H9 (cell line): ENCODE measurements around the gene CPEB2. TPM values are rescaled to one million over a fixed set of nuclear protein-coding genes. Genes with fewer than 3 reads are reported as not detected.

Experiments used
- DNase-seq: peaks from one replicate; pipeline ENCODE4 v3.0.0-alpha.2; 2017
- H2AFZ ChIP-seq: one replicate; pipeline ENCODE4 v1.6.1; 2013; ENCODE audit warnings: mild to moderate bottlenecking, low read length, control low read depth, moderate library complexity
- H2AK5ac ChIP-seq: 2 replicates; pipeline ENCODE4 v1.6.1; 2013; ENCODE audit warnings: low read length, control low read depth, mixed read lengths; ENCODE audit not compliant: insufficient read length
- H2BK120ac ChIP-seq: one replicate; pipeline ENCODE4 v1.6.1; 2013; ENCODE audit warnings: low read depth, mild to moderate bottlenecking, low read length, control low read depth, inconsistent platforms; ENCODE audit not compliant: poor library complexity, severe bottlenecking
- H2BK12ac ChIP-seq: 2 replicates; pipeline ENCODE4 v1.6.1; 2013; ENCODE audit warnings: low read length, control low read depth, mixed read lengths, low read depth; ENCODE audit not compliant: insufficient read length
- H2BK15ac ChIP-seq: 2 replicates; pipeline ENCODE4 v1.6.1; 2013; ENCODE audit warnings: low read depth, low read length, control low read depth
- H2BK20ac ChIP-seq: one replicate; pipeline ENCODE4 v1.6.1; 2013; ENCODE audit warnings: low read depth, mild to moderate bottlenecking, low read length, control low read depth, inconsistent platforms; ENCODE audit not compliant: poor library complexity, severe bottlenecking
- H2BK5ac ChIP-seq: 2 replicates; pipeline ENCODE4 v1.6.1; 2013; ENCODE audit warnings: low read length, control low read depth, mixed read lengths; ENCODE audit not compliant: insufficient read length
- H3K14ac ChIP-seq: 2 replicates; pipeline ENCODE4 v1.6.1; 2013; ENCODE audit warnings: low read length, control low read depth; ENCODE audit not compliant: insufficient read depth
- H3K18ac ChIP-seq: 2 replicates; pipeline ENCODE4 v1.6.1; 2013; ENCODE audit warnings: low read depth, mild to moderate bottlenecking, mixed read lengths, low read length, control low read depth; ENCODE audit not compliant: insufficient read length
- H3K23ac ChIP-seq: 2 replicates; pipeline ENCODE4 v1.6.1; 2013; ENCODE audit warnings: low read length, control low read depth, mixed read lengths, low read depth; ENCODE audit not compliant: insufficient read length
- H3K23me2 ChIP-seq: 2 replicates; pipeline ENCODE4 v1.6.1; 2013; ENCODE audit warnings: low read depth, mild to moderate bottlenecking, mixed read lengths, low read length, control low read depth; ENCODE audit not compliant: insufficient read length, poor library complexity, severe bottlenecking
- H3K27ac ChIP-seq: 2 replicates; pipeline ENCODE4 v1.5.1; 2013; ENCODE audit warnings: low read length, control low read depth, mixed read lengths, low read depth; ENCODE audit not compliant: insufficient read length
- H3K27me3 ChIP-seq: 2 replicates; pipeline ENCODE4 v1.6.1; 2013; ENCODE audit warnings: low read length, control low read depth, inconsistent platforms; ENCODE audit not compliant: insufficient read depth
- H3K4ac ChIP-seq: 2 replicates; pipeline ENCODE4 v1.6.1; 2013; ENCODE audit warnings: low read depth, mild to moderate bottlenecking, control low read depth, inconsistent platforms, low read length, moderate library complexity
- H3K4me1 ChIP-seq: 2 replicates; pipeline ENCODE4 v1.6.1; 2013; ENCODE audit warnings: low read length, control low read depth, inconsistent platforms; ENCODE audit not compliant: insufficient read depth
- H3K4me2 ChIP-seq: 2 replicates; pipeline ENCODE4 v1.6.1; 2013; ENCODE audit warnings: low read length, control low read depth, mixed read lengths; ENCODE audit not compliant: insufficient read length, insufficient read depth
- H3K56ac ChIP-seq: 2 replicates; pipeline ENCODE4 v1.6.1; 2013; ENCODE audit warnings: low read depth, mild to moderate bottlenecking, mixed read lengths, low read length, control low read depth; ENCODE audit not compliant: insufficient read length
- H3K79me1 ChIP-seq: 2 replicates; pipeline ENCODE4 v1.6.1; 2013; ENCODE audit warnings: low read depth, mild to moderate bottlenecking, moderate library complexity, low read length, control low read depth, inconsistent platforms; ENCODE audit not compliant: insufficient read depth, poor library complexity, severe bottlenecking
- H3K79me2 ChIP-seq: 2 replicates; pipeline ENCODE4 v1.6.1; 2013; ENCODE audit warnings: low read length, control low read depth, inconsistent platforms; ENCODE audit not compliant: insufficient read depth
- H3K9ac ChIP-seq: 2 replicates; pipeline ENCODE4 v1.6.1; 2013; ENCODE audit warnings: low read length, control low read depth, mixed read lengths; ENCODE audit not compliant: insufficient read length; ENCODE audit errors: extremely low read depth
- H3K9me3 ChIP-seq: one replicate; pipeline ENCODE4 v1.6.1; 2013; ENCODE audit warnings: low read depth, low read length, inconsistent platforms; ENCODE audit not compliant: control insufficient read depth
- H3T11ph ChIP-seq: one replicate; pipeline ENCODE4 v1.6.1; 2013; ENCODE audit warnings: mild to moderate bottlenecking, low read length, control low read depth, inconsistent platforms
- H4K20me1 ChIP-seq: one replicate; pipeline ENCODE4 v1.6.1; 2013; ENCODE audit not compliant: control insufficient read depth, insufficient read length, insufficient read depth
- H4K5ac ChIP-seq: 2 replicates; pipeline ENCODE4 v1.6.1; 2013; ENCODE audit warnings: low read depth, mild to moderate bottlenecking, mixed read lengths, low read length, control low read depth; ENCODE audit not compliant: insufficient read length
- H4K8ac ChIP-seq: replicated peaks from 2 replicates; pipeline ENCODE4 v1.6.1; 2013; ENCODE audit warnings: low read length, control low read depth, mixed read lengths, low read depth; ENCODE audit not compliant: insufficient read length
- H4K91ac ChIP-seq: 2 replicates; pipeline ENCODE4 v1.6.1; 2013; ENCODE audit warnings: low read depth, mild to moderate bottlenecking, moderate library complexity, mixed read lengths, low read length, control low read depth; ENCODE audit not compliant: insufficient read length
- H3K27ac Mint-ChIP-seq, 3 experiments: 2 replicates in 2 of 3; 3 replicates in 1 of 3; pipeline ENCODE4 v1.8.0; 2020 to 2021; ENCODE audit warnings: mixed read lengths in 3 of 3, mild to moderate bottlenecking in 1 of 3, moderate library complexity in 1 of 3
- H3K27me3 Mint-ChIP-seq: 2 replicates; pipeline ENCODE4 v1.8.0; 2021; ENCODE audit warnings: low read depth, mild to moderate bottlenecking, moderate library complexity, mixed read lengths
- H3K36me3 Mint-ChIP-seq, 3 experiments: 2 replicates in 2 of 3; 3 replicates in 1 of 3; pipeline ENCODE4 v1.8.0; 2020 to 2021; ENCODE audit warnings: low read depth in 3 of 3, mixed read lengths in 3 of 3; ENCODE audit not compliant: insufficient read depth in 1 of 3
- H3K4me1 Mint-ChIP-seq, 2 experiments: 2 replicates each; pipeline ENCODE4 v1.8.0; 2020; ENCODE audit warnings: mixed read lengths in 2 of 2
- H3K4me3 Mint-ChIP-seq, 2 experiments: 2 replicates in 1 of 2; 3 replicates in 1 of 2; pipeline ENCODE4 v1.8.0; 2020 to 2021; ENCODE audit warnings: mild to moderate bottlenecking in 2 of 2, mixed read lengths in 2 of 2, moderate library complexity in 1 of 2
- H3K9me3 Mint-ChIP-seq, 2 experiments: 2 replicates in 1 of 2; 3 replicates in 1 of 2; pipeline ENCODE4 v1.8.0; 2020; ENCODE audit warnings: mild to moderate bottlenecking in 2 of 2, mixed read lengths in 2 of 2, moderate library complexity in 1 of 2
- CTCF ChIP-seq: fragments of 200-600 bp; sonication (generic); conservative IDR thresholded peaks from 3 replicates; pipeline ENCODE4 v1.8.0; 2021; ENCODE audit warnings: antibody characterized with exemption, mild to moderate bottlenecking
- WGBS: extraction: QIAGEN DNeasy Blood & Tissue Kit; methylation state at CpG from one replicate; pipeline ENCODE4 v1.1.7; 2013; ENCODE audit warnings: missing lambda C conversion rate, low lambda C conversion rate, mixed read lengths; ENCODE audit not compliant: insufficient read length; ENCODE audit errors: extremely low coverage; 5-methylcytosine and 5-hydroxymethylcytosine counted together
- total RNA-seq: library from RNA; stranded (reverse); gene quantifications from 2 replicates; pipeline ENCODE4 v1.2.1, GENCODE V29; 2021

Gene CPEB2
- total RNA-seq, 1 experiment from 2014 or later: 1.8 TPM

GRCh38 chr4:15006416-15007024 lies 4.2 kb downstream of the CPEB2 start:
- Histone ChIP-seq H3K9me3 (no peaks in the 10 kb centered on the region), H3K27me3 (no peaks in the 10 kb centered on the region; the same call in 1 of the 2 replicates), H2BK15ac (no peak overlapping the region), H3K79me2 (no peaks in the 10 kb centered on the region), H2BK12ac (no peak overlapping the region), H2AK5ac (no peak overlapping the region), H3K14ac (no peak overlapping the region), H3K27ac (no peak overlapping the region), H3K23ac (no peak overlapping the region), H4K20me1 (no peaks in the 10 kb centered on the region), H3T11ph (no peak overlapping the region), H3K56ac (no peak overlapping the region), H2BK120ac (no peak overlapping the region), H3K4me2 (no peak overlapping the region), H2AFZ (no peak overlapping the region), H3K4ac (no peak overlapping the region), H2BK5ac (no peak overlapping the region), H4K8ac (no peak overlapping the region), H3K18ac (no peak overlapping the region), H3K79me1 (no peaks in the 10 kb centered on the region), H3K4me1 (peaks cover 6% of the 10 kb centered on the region; the same call in 1 of the 2 replicates), H4K5ac (no peak overlapping the region), H4K91ac (no peak overlapping the region), H3K9ac (no peak overlapping the region), H2BK20ac (no peak overlapping the region), H3K23me2 (peaks cover 9% of the 10 kb centered on the region)
- Mint-ChIP-seq H3K4me1 (peaks cover 33 to 38% of the 10 kb centered on the region in 2 experiments), H3K36me3 (no peaks in the 10 kb centered on the region; a peak in 1 of 7 replicates), H3K27ac (no peak overlapping the region), H3K27me3 (peaks cover 19% of the 10 kb centered on the region), H3K4me3 (peak overlapping the region in 1 of 2 experiments; percentile 44; a peak in 1 of 5 replicates), H3K9me3 (no peaks in the 10 kb centered on the region)
- TF ChIP-seq CTCF: peak; percentile 56
- DNase-seq: no peak
- WGBS: no CpG with 5 or more reads among the region's 2 CpGs
